SJCRH30 (cell line): ENCODE data around the gene OSCAR. TPM values are rescaled to one million over a fixed set of nuclear protein-coding genes. Genes with fewer than 3 reads are reported as not detected.
"Not testable (repeated sequence)": the region's sequence is repeated elsewhere in the genome, so short reads cannot be mapped to it uniquely, and the experiment has no call there.

ENCODE experiments used
- DNase-seq, 2 experiments: peaks; one replicate each; pipeline ENCODE4 v3.0.0-alpha.2; 2015 to 2020
- H3K27ac ChIP-seq: fragments of 250-450 bp; sonication (Bioruptor Pico); 2 replicates; pipeline ENCODE4 v1.5.1; 2020; ENCODE audit warnings: mild to moderate bottlenecking, moderate library complexity
- H3K27me3 ChIP-seq: fragments of 250-450 bp; sonication (Bioruptor Pico); 2 replicates; pipeline ENCODE4 v1.5.1; 2020; ENCODE audit warnings: mild to moderate bottlenecking, moderate library complexity
- H3K36me3 ChIP-seq: fragments of 250-450 bp; sonication (Bioruptor Pico); 2 replicates; pipeline ENCODE4 v1.5.1; 2020; ENCODE audit warnings: mild to moderate bottlenecking, moderate library complexity
- H3K4me1 ChIP-seq: fragments of 250-450 bp; sonication (Bioruptor Pico); 2 replicates; pipeline ENCODE4 v1.5.1; 2020; ENCODE audit warnings: mild to moderate bottlenecking, moderate library complexity
- H3K4me3 ChIP-seq: fragments of 250-450 bp; sonication (Bioruptor Pico); 2 replicates; pipeline ENCODE4 v1.5.1; 2020; ENCODE audit warnings: mild to moderate bottlenecking, moderate library complexity
- H3K9me3 ChIP-seq: fragments of 250-450 bp; sonication (Bioruptor Pico); replicated peaks from 2 replicates; pipeline ENCODE4 v1.5.1; 2020; ENCODE audit warnings: mild to moderate bottlenecking, moderate library complexity
- total RNA-seq: library from RNA; depleted of rRNA; stranded (reverse); fragments of >200 nt; shearing (Covaris generic); gene quantifications from 2 replicates; pipeline ENCODE4 v1.2.3, GENCODE V29; 2014

OSCAR gene
- total RNA-seq, 1 experiment from 2014 or later: 0.26 TPM

- peaks cover 15% of the 10 kb centered on the region; the same call in 1 of the 2 replicates for H3K36me3 ChIP-seq
- no peaks in the 10 kb centered on the region for H3K4me1 ChIP-seq
- H3K9me3 ChIP-seq: no peaks in the 10 kb centered on the region
- H3K27me3 ChIP-seq: no peaks in the 10 kb centered on the region
- no peak overlapping the region for H3K4me3 ChIP-seq
- no peak for DNase-seq
- no peak overlapping the region for H3K27ac ChIP-seq
Observed at GRCh38 chr19:54107876-54108490, 7.4 kb upstream of the OSCAR start.

GRCh38 chr19:54106716-54107115 lies 6.1 kb upstream of the OSCAR start:
- Histone ChIP-seq H3K27ac (no peak overlapping the region), H3K4me1 (no peaks in the 10 kb centered on the region), H3K27me3 (no peaks in the 10 kb centered on the region), H3K9me3 (no peaks in the 10 kb centered on the region), H3K36me3 (peaks cover 15% of the 10 kb centered on the region; the same call in 1 of the 2 replicates), H3K4me3 (no peak overlapping the region)
- DNase-seq: no peak

- Histone ChIP-seq H3K27me3 (no peaks in the 10 kb centered on the region), H3K36me3 (peaks cover 13% of the 10 kb centered on the region; the same call in 1 of the 2 replicates), H3K27ac (no peak overlapping the region), H3K4me1 (no peaks in the 10 kb centered on the region), H3K9me3 (no peaks in the 10 kb centered on the region), H3K4me3 (no peak overlapping the region)
- no peak for DNase-seq
Observed at GRCh38 chr19:54105796-54106195, 5.2 kb upstream of the OSCAR start.

GRCh38 chr19:54104998-54105715 lies 4.6 kb upstream of the OSCAR start:
- Histone ChIP-seq H3K4me3 (no peak overlapping the region), H3K9me3 (no peaks in the 10 kb centered on the region), H3K4me1 (no peaks in the 10 kb centered on the region), H3K36me3 (peaks cover 13% of the 10 kb centered on the region; the same call in 1 of the 2 replicates), H3K27me3 (no peaks in the 10 kb centered on the region), H3K27ac (no peak overlapping the region)
- DNase-seq: no peak

- no peaks in the 10 kb centered on the region for H3K9me3 ChIP-seq
- H3K4me1 ChIP-seq: no peaks in the 10 kb centered on the region
- no peaks in the 10 kb centered on the region for H3K27me3 ChIP-seq
- DNase-seq: peak; percentile 97 to 98
- H3K36me3 ChIP-seq: no peaks in the 10 kb centered on the region; the same call in 1 of the 2 replicates
- H3K27ac ChIP-seq: no peak within 1 kb of the TSS
- H3K4me3 ChIP-seq: peak within 1 kb of the TSS; percentile 82
Observed at GRCh38 chr19:54102421-54103169, 2.0 kb upstream of the OSCAR start, which contains the start of gene NDUFA3. NDUFA3 (plus strand) TSS chr19:54102855; CDS start chr19:54102879, 24 bp downstream.

GRCh38 chr19:54099903-54100255 lies 724 bp downstream of the OSCAR start:
- not testable (repeated sequence) for H3K4me1 ChIP-seq, H3K27me3 ChIP-seq, H3K4me3 ChIP-seq, H3K27ac ChIP-seq, DNase-seq, H3K9me3 ChIP-seq, H3K36me3 ChIP-seq

GRCh38 chr19:54099190-54099902 lies 1.3 kb downstream of the OSCAR start:
- no peak for DNase-seq
- Histone ChIP-seq H3K9me3 (no peaks in the 10 kb centered on the region), H3K27me3 (no peaks in the 10 kb centered on the region), H3K4me3 (no peak overlapping the region), H3K4me1 (no peaks in the 10 kb centered on the region), H3K27ac (no peak overlapping the region), H3K36me3 (no peaks in the 10 kb centered on the region)

GRCh38 chr19:54096617-54097106 lies 3.9 kb downstream of the OSCAR start:
- Histone ChIP-seq H3K4me3 (no peak overlapping the region), H3K4me1 (no peaks in the 10 kb centered on the region), H3K27ac (no peak overlapping the region), H3K27me3 (no peaks in the 10 kb centered on the region), H3K36me3 (no peaks in the 10 kb centered on the region), H3K9me3 (no peaks in the 10 kb centered on the region)
- no peak for DNase-seq

- H3K4me1 ChIP-seq, H3K4me3 ChIP-seq, H3K27me3 ChIP-seq, H3K36me3 ChIP-seq, H3K9me3 ChIP-seq, DNase-seq, H3K27ac ChIP-seq: not testable (repeated sequence)
Observed at GRCh38 chr19:54095859-54096616, 4.6 kb downstream of the OSCAR start.

- Histone ChIP-seq H3K27ac (no peak overlapping the region), H3K9me3 (no peaks in the 10 kb centered on the region), H3K36me3 (no peaks in the 10 kb centered on the region), H3K4me1 (no peaks in the 10 kb centered on the region), H3K27me3 (no peaks in the 10 kb centered on the region), H3K4me3 (no peak overlapping the region)
- no peak for DNase-seq
Observed at GRCh38 chr19:54095136-54095858, 5.3 kb downstream of the OSCAR start.

GRCh38 chr19:54094426-54095000 lies 6.1 kb downstream of the OSCAR start:
- Histone ChIP-seq H3K9me3 (no peaks in the 10 kb centered on the region), H3K4me3 (no peak overlapping the region), H3K36me3 (no peaks in the 10 kb centered on the region), H3K27ac (no peak overlapping the region), H3K4me1 (no peaks in the 10 kb centered on the region), H3K27me3 (no peaks in the 10 kb centered on the region)
- DNase-seq: no peak

GRCh38 chr19:54084410-54084809 lies 16.2 kb downstream of the OSCAR start:
- no peak for DNase-seq
- H3K4me1 ChIP-seq: no peaks in the 10 kb centered on the region
- no peaks in the 10 kb centered on the region for H3K27me3 ChIP-seq

GRCh38 chr19:54081032-54081431 lies 19.6 kb downstream of the OSCAR start, which contains the start of gene TARM1:
TARM1 (minus strand) TSS chr19:54081365; CDS start chr19:54081340, 25 bp downstream.
- Histone ChIP-seq H3K4me1 (no peaks in the 10 kb centered on the region), H3K27ac (no peak within 1 kb of the TSS), H3K9me3 (no peaks in the 10 kb centered on the region)

More at GRCh38 chr19:54084410-54084809, 16.2 kb downstream of the OSCAR start:
- H3K4me3 ChIP-seq: no peak overlapping the region
- no peaks in the 10 kb centered on the region for H3K9me3 ChIP-seq
- no peaks in the 10 kb centered on the region for H3K36me3 ChIP-seq
- H3K27ac ChIP-seq: no peak overlapping the region

More at GRCh38 chr19:54081032-54081431, 19.6 kb downstream of the OSCAR start, which contains the start of gene TARM1:
- no peak within 1 kb of the TSS for H3K4me3 ChIP-seq
- no peaks in the 10 kb centered on the region for H3K36me3 ChIP-seq
- DNase-seq: no peak
- H3K27me3 ChIP-seq: no peaks in the 10 kb centered on the region
